Tibial artery (tissue), 4 donors: ENCODE results near the gene TM6SF1.
A peak's percentile ranks its signal among the peaks of the same experiment; 100 is the strongest.

ENCODE experiments used
- DNase-seq, 2 donors: peaks; one replicate each; pipeline ENCODE4 v3.0.0-alpha.2; 2019
- H3K27ac ChIP-seq, 2 donors: fragments of 200-600 bp; sonication (generic) in 1 of 2; 1 replicate in 1 of 2; 2 replicates in 1 of 2; pipeline ENCODE4 v1.5.1; 2018 to 2019; ENCODE audit warnings: mild to moderate bottlenecking in 1 of 2
- H3K27me3 ChIP-seq, 2 donors: fragments of 200-600 bp; sonication (generic) in 1 of 2; one replicate each; pipeline versions ENCODE4 v1.5.1 to v1.6.0; 2016 to 2019
- H3K36me3 ChIP-seq, 3 donors: fragments of 200-600 bp; sonication (generic) in 2 of 3; one replicate each; pipeline ENCODE4 v1.5.1; 2016 to 2019; ENCODE audit warnings: mild to moderate bottlenecking in 2 of 3
- H3K4me1 ChIP-seq, 4 donors: fragments of 200-600 bp; sonication (generic) in 2 of 4; 1 replicate in 3 of 4; 2 replicates in 1 of 4; pipeline ENCODE4 v1.5.1; 2016 to 2019
- H3K4me3 ChIP-seq, 2 donors: fragments of 200-600 bp; sonication (generic) in 1 of 2; 1 replicate in 1 of 2; 2 replicates in 1 of 2; pipeline ENCODE4 v1.5.1; 2018 to 2019; ENCODE audit warnings: mild to moderate bottlenecking in 2 of 2
- H3K9me3 ChIP-seq, 3 donors: fragments of 200-600 bp; sonication (generic) in 1 of 3; one replicate each; pipeline ENCODE4 v1.5.1; 2016 to 2019
- intact Hi-C: fragments of 100-400 bp; cut with DNase I; formaldehyde crosslinking; loops from one replicate; pipeline ENCODE4 v1.15.0; 2023; ENCODE audit warnings: low total_unique reads
- TF ChIP-seq, protein P1 (sequence below), 2 experiments: fragments of 200-600 bp in 1 of 2; fragments of 450-650 bp in 1 of 2; IDR thresholded peaks; one replicate each; pipeline ENCODE4 v1.5.1; 2017 to 2019; ENCODE audit warnings: antibody characterized with exemption in 2 of 2, mild to moderate bottlenecking in 1 of 2, moderate library complexity in 1 of 2

Gene TM6SF1

DNA sequence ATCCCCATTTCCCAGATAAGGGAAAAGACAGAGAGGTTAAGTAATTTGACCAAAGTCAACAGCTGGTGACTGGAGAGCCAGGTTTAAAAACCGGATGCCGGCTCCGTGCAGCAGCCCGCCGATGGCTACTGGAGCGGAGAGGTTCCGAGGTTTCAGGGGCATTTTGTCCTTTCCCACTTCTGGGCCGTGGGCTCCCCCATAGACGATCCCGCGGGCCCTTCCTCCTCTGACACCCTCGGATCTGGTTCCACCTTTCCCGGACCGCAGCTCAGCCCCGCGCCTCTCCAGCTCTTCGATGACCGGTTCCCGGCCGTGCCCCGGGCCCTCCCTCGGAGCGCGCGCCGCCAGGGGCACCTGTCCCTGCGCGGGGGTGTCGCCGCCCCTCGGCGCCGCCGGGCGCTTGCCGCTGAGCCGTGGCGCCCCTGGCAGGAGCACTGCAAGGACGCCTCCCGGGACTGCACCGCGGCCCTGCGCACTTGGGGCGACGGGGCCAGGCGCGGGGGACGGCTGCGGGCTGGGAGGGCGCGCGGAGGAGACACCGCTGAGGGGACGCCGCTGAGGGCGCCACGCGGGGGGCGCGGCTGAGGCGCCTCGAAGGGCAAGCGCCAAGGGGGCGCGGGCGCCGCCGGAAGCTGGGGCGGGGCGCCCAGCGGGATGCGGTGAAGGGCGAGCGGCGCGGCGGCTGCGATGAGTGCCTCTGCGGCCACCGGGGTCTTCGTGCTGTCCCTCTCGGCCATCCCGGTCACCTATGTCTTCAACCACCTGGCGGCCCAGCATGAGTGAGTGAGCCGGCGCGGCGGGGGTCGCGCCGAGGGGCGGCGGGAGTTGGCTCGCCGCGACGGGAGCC, at the start of gene TM6SF1:
Gene TM6SF1 (plus strand): TSS at position 652 of the 847 bp plus-strand sequence. CDS start 36 bp downstream, at position 688.
- H3K9me3 ChIP-seq, result no peaks in the 10 kb centered on the region
- H3K4me1 ChIP-seq, result peaks cover 0 to 22% (median 15%) of the 10 kb centered on the region in 4 donors
- peaks cover 0 to 20% of the 10 kb centered on the region in 2 donors for H3K27me3 ChIP-seq
- H3K36me3 ChIP-seq, result no peaks in the 10 kb centered on the region
- no peak within 1 kb of the TSS for H3K27ac ChIP-seq
- H3K4me3 ChIP-seq, result peak within 1 kb of the TSS; percentile 47 to 62
- intact Hi-C loops, result loop anchor here (10.0 kb wide), 1 partner anchor 92 kb away; the partner anchor contains the start of gene C15orf40
- DNase-seq, result no peak
- TF ChIP-seq, protein P1, sequence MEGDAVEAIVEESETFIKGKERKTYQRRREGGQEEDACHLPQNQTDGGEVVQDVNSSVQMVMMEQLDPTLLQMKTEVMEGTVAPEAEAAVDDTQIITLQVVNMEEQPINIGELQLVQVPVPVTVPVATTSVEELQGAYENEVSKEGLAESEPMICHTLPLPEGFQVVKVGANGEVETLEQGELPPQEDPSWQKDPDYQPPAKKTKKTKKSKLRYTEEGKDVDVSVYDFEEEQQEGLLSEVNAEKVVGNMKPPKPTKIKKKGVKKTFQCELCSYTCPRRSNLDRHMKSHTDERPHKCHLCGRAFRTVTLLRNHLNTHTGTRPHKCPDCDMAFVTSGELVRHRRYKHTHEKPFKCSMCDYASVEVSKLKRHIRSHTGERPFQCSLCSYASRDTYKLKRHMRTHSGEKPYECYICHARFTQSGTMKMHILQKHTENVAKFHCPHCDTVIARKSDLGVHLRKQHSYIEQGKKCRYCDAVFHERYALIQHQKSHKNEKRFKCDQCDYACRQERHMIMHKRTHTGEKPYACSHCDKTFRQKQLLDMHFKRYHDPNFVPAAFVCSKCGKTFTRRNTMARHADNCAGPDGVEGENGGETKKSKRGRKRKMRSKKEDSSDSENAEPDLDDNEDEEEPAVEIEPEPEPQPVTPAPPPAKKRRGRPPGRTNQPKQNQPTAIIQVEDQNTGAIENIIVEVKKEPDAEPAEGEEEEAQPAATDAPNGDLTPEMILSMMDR (IDR thresholded peaks at IDR 0.05), result no peak

DNA sequence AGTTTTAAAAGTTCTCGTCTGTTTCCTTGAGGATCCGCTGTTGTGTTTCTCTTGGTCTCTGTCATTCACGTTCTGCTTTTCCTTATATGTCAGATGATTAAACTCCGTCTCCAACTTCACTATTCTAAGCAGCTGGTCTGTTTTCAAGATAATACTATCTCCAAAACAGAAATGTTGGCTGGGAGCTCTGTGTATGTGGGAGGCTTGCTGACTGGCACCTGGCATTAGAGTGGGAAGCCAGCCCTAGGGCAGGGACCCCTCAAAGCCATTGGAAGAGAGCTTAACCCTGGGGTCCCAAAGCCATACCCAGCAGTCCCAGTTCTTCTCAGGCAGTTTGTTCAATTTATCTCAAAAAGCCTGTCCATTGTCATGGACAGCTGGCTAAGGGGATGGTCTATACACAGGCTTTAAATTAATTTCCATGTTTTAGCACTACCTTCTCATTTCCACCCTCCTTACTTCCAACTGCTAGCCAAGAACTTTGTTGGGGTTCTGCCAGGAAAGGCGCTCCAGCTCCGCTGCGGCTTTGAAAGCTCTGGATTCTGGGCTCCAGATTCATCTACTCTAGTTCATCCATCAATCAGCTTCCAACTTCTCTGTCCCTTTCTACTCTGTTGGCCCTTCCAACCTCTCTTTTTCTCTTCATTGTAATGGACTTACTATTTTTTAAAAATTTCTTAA, 49.6 kb upstream of the TM6SF1 start:
- H3K9me3 ChIP-seq, result no peaks in the 10 kb centered on the region
- H3K27me3 ChIP-seq, result no peaks in the 10 kb centered on the region
- peak overlapping the region in 1 of 2 donors; percentile 17 for H3K27ac ChIP-seq
- TF ChIP-seq, protein P1 (IDR thresholded peaks at IDR 0.05), result no peak
- DNase-seq, result no peak
- H3K4me3 ChIP-seq, result no peak overlapping the region
- peaks cover 0 to 60% (median 22%) of the 10 kb centered on the region in 4 donors for H3K4me1 ChIP-seq
- H3K36me3 ChIP-seq, result peaks cover 6 to 22% (median 9%) of the 10 kb centered on the region in 3 donors
- intact Hi-C loops, result no loop called here

DNA sequence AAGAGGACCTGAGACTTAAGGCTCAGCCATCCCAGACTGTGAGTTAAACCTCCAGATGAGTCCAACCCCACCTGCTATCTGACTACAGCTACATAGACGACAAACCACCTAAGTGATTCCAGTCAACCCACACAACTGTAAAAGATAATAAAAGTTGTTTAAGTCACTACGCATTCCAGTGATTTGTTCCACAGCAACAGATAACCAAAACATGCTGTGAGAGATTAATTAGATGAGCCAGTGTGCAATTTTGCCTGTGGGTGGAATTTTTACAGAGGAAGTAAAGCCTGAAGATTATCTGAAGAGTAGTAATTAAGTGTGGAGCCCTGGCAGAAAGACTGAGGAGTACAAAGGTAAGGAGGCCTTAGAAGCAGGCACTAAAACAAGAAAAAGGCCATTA, 45.8 kb upstream of the TM6SF1 start:
- Histone ChIP-seq H3K27me3 (no peaks in the 10 kb centered on the region), H3K27ac (no peak overlapping the region), H3K36me3 (no peaks in the 10 kb centered on the region), H3K4me1 (peaks cover 0 to 78% (median 39%) of the 10 kb centered on the region in 4 donors), H3K4me3 (no peak overlapping the region), H3K9me3 (no peaks in the 10 kb centered on the region)
- DNase-seq, result no peak
- TF ChIP-seq, protein P1 (IDR thresholded peaks at IDR 0.05), result no peak
- intact Hi-C loops, result no loop called here

DNA sequence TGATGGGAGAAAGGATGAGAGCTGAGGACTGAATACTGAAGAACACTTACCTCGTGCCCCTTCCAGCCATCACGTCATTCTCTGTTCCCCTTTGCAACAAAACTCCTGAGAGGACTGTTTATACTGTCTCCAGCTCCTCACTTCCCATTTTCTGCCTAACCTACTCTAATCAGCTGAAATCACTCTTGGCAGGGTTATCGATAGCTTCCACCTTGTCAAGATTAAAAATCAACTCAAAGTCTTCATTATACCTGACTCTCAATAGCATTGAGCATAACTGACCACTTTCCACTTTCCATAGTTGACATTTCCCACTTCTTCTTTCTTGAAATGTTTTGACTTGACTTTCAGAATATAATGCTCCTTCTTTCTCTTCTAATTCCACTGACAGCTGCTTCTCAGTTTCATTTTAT, 44.7 kb upstream of the TM6SF1 start:
- no peak for DNase-seq
- H3K27ac ChIP-seq, result no peak overlapping the region
- TF ChIP-seq, protein P1 (IDR thresholded peaks at IDR 0.05), result no peak
- intact Hi-C loops, result no loop called here
- H3K4me1 ChIP-seq, result peaks cover 0 to 70% (median 40%) of the 10 kb centered on the region in 4 donors
- no peaks in the 10 kb centered on the region for H3K9me3 ChIP-seq
- no peak overlapping the region for H3K4me3 ChIP-seq
- no peaks in the 10 kb centered on the region for H3K27me3 ChIP-seq
- no peaks in the 10 kb centered on the region for H3K36me3 ChIP-seq

DNA sequence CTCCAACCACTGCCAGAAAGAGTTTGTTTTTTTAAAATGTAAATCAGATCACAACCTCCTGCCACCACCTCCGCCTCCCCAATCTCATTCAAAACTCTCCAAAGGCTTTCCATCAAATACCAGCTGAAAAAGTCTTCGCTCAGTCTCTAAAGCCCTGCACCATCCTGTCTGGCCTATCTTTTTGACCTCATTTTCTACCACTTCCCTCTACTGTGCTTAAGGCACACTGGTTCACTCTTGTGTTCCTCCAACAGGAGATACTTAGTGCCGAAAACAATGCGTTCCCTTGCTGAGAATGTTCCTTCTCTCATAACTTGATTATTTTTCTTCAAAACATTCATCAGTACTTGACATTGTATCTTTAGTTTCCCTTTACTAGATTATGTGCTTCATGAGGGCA, 43.9 kb upstream of the TM6SF1 start:
- no peak overlapping the region for H3K4me3 ChIP-seq
- no peaks in the 10 kb centered on the region for H3K9me3 ChIP-seq
- no peak overlapping the region for H3K27ac ChIP-seq
- no peaks in the 10 kb centered on the region for H3K36me3 ChIP-seq
- no peaks in the 10 kb centered on the region for H3K27me3 ChIP-seq
- intact Hi-C loops, result no loop called here
- peaks cover 0 to 64% (median 36%) of the 10 kb centered on the region in 4 donors for H3K4me1 ChIP-seq
- no peak for DNase-seq
- TF ChIP-seq, protein P1 (IDR thresholded peaks at IDR 0.05), result no peak
